CD1c-positive myeloid dendritic cell (primary cell): ENCODE data around the gene PCDHGB6.
"Not testable (repeated sequence)": the region's sequence is repeated elsewhere in the genome, so short reads cannot be mapped to it uniquely, and the experiment has no call there.

Experiments used
- DNase-seq: peaks from one replicate; pipeline ENCODE4 v3.0.0-alpha.2; 2016; ENCODE audit errors: extremely low spot score

The PCDHGB6 gene

DNA sequence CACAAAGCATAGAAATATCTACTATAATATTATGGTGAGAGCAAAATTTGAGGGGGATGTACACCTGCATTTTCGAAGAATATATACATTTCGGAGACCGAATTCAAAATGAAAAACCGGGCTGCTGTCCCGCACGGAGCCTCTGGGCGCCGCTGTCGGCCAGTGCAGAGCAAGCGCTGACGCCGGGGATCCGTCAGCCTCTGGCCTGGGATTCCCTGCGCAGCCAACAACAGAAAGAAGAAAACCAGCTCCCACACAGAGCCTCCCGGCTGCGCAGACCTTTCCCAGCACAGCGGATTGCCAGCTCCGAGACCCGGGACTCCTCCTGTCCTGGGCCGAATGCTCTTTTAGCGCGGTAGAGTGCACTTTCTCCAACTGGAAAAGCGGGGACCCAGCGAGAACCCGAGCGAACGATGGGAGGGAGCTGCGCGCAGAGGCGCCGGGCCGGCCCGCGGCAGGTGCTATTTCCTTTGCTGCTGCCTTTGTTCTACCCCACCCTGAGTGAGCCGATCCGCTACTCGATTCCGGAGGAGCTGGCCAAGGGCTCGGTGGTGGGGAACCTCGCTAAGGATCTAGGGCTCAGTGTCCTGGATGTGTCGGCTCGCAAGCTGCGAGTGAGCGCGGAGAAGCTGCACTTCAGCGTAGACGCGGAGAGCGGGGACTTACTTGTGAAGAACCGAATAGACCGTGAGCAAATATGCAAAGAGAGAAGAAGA lies at the start of gene PCDHGB6:
Gene PCDHGB6, plus strand, starts transcription at position 232 of the 716 bp plus-strand sequence. Its CDS starts 182 bp downstream, at position 414.
- DNase-seq = peak; percentile 59

DNA sequence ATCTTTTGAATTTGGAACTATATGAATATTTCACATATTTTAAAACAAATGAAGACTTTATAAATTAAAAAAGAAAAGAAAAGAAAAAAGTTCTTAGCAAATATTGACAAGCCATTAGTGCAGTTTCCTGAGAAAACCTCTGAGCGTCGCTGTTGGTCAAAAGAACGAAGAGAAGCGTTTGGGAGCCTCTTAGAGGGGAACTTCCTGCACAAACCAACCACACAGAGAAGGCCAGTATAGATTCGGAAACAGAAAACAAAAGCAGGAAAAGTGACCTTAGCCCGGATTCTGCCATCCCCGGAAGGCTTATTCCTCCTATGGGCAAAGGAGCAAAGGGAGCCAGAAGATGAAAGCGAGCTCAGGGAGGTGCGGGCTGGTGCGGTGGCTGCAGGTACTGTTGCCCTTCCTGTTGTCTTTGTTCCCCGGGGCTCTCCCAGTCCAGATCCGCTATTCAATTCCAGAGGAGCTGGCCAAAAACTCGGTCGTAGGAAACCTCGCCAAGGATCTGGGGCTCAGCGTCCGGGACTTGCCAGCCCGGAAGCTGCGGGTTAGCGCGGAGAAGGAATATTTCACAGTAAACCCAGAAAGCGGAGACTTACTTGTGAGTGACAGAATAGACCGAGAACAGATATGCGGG lies 47.9 kb upstream of the PCDHGB6 start, which contains the start of gene PCDHGB2:
Gene PCDHGB2, plus strand, starts transcription at position 205 of the 637 bp plus-strand sequence. Its CDS starts 142 bp downstream, at position 347.
- peak; percentile 49 for DNase-seq

DNA sequence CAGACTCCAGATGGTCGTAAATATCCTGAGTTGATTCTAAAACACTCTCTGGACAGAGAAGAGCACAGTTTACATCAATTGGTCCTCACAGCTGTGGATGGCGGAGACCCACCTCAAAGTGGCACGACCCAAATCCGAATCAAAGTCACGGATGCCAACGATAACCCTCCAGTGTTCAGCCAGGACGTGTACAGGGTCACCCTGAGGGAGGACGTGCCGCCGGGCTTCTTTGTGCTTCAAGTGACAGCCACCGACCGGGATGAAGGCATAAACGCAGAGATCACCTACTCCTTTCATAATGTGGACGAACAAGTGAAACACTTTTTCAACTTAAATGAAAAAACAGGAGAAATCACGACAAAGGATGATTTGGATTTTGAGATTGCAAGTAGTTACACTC lies 47.1 kb upstream of the PCDHGB6 start:
- DNase-seq = no peak

DNA sequence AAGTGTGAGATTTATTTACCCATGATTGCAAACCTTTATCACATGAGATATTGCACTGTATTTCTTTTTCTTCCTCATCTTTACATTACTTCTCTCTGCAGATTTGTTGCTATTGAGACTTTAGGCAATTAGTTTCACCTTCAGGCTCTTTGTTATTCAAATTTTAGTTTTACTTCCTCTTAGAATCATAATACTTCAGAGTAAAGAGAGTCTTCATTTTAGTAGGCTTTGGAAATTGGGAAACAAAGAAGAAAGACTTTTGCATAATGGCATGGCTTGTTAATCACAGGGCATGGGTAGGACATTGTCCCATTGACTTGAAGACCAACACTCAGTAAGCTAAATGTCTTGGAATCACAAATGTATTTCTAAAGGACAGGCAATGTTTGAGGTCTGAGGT lies 45.1 kb upstream of the PCDHGB6 start:
- DNase-seq = no peak

DNA sequence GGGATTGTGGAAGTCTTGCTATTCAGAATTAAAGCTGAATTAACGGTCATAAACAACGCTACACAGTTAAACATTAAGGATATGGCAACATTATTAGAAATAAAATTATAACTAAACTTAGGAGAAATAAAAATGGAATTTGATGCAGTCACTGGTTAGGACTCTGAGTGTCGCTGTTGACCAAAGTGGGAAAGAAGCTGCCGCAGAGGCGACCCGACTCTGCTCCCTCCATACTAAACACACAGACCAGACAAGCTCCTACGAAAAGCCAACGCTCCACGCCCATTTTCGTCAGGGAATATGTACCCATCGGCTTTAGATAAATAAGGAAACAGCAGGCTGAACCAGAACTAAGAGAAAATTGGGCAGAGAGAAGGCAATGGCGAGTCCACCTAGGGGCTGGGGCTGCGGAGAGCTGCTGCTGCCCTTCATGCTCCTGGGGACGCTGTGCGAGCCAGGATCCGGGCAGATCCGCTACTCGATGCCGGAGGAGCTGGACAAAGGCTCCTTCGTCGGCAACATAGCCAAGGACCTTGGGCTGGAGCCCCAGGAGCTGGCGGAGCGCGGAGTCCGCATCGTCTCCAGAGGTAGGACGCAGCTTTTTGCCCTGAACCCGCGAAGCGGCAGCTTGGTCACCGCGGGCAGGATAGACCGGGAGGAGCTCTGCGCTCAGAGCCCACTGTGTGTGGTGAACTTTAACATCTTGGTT lies 43.7 kb upstream of the PCDHGB6 start, which contains the start of gene PCDHGA5:
Gene PCDHGA5, plus strand, starts transcription at position 211 of the 709 bp plus-strand sequence. Its CDS starts 169 bp downstream, at position 380.
- no peak for DNase-seq

DNA sequence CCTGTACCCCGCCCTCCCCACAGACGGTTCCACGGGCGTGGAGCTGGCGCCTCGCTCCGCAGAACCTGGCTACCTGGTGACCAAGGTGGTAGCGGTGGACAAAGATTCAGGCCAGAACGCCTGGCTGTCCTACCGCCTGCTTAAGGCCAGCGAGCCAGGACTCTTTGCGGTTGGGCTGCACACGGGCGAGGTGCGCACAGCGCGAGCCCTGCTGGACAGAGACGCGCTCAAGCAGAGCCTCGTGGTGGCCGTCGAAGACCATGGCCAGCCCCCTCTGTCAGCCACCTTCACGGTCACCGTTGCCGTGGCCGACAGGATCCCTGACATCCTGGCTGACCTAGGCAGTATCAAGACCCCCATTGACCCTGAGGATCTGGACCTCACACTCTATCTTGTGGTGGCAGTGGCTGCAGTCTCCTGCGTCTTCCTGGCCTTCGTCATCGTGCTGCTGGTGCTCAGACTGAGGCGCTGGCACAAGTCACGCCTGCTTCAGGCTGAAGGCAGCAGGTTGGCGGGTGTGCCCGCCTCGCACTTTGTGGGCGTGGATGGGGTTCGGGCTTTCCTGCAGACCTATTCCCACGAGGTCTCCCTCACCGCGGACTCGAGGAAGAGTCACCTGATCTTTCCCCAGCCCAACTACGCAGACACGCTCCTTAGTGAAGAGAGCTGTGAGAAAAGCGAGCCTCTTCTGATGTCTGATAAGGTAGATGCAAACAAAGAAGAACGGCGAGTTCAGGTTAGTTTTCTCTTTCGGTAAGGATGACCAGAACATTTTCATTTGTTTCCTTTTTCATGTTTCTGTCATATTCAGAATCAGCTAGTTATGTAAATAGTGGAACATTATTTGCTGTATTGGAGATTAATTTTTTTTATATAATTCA lies 41.6 kb upstream of the PCDHGB6 start:
- no peak for DNase-seq

DNA sequence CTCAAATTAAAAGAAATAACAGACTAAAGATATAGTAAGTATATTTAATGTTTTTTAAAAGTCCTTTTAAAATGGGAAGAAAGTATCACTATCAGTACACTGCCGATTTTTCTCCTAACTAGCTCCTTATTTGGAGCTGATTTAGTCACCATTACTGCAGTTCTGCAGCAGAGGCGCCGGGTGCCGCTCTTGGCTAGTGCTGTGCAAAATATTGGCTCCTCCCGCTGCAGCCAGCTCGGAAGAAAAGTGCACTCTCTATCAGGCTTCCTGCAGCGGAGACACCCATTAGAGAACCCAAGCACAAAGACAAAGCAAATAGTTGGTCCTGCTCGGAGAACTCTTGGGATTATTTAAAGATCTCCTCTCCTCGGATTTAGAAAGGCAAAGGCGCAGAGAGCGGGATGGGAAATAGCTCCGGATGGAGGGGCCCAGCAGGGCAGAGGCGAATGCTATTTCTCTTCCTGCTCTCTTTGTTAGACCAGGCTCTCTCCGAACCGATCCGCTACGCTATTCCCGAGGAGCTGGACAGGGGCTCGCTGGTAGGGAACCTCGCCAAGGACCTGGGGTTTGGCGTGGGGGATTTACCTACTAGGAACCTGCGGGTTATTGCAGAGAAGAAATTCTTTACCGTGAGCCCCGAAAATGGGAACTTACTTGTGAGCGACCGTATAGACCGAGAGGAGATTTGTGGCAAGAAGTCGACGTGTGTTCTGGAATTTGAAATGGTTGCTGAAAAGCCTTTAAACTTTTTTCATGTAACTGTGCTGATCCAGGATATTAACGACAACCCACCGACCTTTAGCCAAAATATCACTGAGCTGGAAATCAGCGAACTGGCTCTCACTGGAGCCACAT lies 37.6 kb upstream of the PCDHGB6 start, which contains the start of gene PCDHGB3:
Gene PCDHGB3, plus strand, starts transcription at position 249 of the 855 bp plus-strand sequence. Its CDS starts 153 bp downstream, at position 402.
- DNase-seq = peak; percentile 31

DNA sequence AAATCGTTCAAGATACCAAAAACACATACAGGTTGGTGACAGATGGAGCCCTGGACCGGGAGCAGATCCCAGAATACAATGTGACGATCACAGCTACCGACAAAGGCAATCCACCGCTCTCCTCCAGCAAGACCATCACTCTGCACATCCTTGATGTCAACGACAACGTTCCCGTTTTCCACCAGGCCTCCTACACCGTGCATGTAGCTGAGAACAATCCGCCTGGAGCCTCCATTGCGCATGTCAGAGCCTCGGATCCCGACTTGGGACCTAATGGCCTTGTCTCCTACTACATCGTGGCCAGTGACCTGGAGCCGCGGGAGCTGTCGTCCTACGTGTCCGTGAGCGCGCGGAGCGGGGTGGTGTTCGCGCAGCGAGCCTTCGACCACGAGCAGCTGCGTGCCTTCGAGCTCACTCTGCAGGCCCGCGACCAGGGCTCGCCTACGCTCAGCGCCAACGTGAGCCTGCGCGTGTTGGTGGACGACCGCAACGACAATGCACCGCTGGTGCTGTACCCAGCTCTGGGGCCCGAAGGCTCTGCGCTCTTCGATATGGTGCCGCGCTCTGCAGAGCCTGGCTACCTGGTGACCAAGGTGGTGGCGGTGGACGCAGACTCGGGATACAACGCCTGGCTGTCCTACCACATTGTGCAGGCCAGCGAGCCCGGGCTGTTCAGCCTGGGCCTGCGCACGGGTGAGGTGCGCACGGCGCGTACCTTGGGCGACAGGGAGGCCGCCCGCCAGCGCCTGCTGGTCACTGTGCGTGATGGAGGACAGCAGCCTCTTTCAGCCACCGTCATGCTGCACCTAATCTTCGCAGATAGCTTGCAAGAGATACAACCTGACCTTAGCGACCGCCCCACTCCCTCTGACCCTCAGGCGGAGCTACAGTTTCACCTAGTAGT lies 36.0 kb upstream of the PCDHGB6 start:
- no peak for DNase-seq

DNA sequence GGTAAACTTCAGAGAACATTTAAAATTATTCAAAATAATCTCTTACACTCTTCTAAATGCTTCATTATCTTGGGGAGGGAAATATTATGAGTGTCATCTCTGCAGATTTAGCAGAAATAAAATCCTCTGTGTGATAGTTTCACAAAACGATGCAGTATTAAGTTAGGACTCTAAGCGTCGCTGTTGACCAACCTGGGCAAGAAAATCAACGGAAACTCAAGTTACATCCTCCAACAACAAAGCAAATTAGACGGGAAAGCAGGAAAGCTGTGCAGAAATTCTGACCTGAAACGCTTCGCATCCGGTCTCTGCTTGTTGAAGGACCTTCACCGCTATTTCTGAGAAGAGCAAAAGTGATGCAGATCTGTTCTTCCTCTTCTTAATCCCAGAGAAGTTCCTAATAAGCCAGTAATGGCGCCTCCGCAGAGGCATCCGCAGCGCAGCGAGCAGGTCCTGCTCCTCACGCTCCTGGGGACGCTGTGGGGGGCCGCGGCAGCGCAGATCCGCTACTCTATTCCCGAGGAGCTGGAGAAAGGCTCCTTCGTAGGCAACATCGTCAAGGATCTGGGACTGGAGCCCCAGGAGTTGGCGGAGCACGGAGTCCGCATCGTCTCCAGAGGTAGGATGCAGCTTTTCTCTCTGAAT lies 34.0 kb upstream of the PCDHGB6 start, which contains the start of gene PCDHGA6:
Gene PCDHGA6, plus strand, starts transcription at position 219 of the 645 bp plus-strand sequence. Its CDS starts 193 bp downstream, at position 412.
- no peak for DNase-seq

DNA sequence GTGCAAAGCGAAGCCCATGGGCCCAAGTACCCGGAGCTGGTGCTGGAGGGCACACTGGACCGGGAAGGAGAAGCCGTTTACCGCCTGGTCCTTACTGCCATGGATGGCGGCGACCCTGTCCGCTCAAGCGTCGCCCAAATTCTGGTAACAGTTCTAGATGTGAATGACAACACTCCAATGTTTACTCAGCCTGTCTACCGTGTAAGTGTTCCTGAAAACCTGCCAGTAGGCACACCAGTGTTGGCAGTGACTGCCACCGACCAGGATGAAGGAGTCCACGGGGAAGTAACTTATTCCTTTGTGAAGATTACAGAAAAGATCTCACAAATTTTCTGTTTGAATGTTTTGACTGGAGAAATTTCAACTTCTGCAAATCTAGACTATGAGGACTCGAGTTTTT lies 33.2 kb upstream of the PCDHGB6 start:
- DNase-seq = no peak

DNA sequence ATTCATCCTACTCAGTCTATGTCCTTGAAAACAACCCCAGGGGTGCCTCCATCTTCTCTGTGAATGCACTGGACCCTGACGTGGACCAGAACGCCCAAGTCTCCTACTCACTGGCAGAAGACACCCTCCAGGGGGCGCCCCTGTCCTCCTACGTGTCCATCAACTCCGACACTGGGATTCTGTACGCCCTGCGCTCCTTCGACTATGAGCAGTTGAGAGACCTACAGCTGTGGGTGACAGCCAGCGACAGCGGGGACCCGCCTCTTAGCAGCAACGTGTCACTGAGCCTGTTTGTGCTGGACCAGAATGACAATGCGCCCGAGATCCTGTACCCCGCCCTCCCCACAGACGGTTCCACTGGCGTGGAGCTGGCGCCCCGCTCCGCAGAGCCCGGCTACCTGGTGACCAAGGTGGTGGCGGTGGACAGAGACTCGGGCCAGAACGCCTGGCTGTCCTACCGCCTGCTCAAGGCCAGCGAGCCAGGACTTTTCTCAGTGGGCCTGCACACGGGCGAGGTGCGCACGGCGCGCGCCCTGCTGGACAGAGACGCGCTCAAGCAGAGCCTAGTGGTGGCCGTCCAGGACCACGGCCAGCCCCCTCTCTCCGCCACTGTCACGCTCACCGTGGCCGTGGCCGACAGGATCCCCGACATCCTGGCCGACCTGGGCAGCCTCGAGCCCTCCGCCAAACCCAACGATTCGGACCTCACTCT lies 32.2 kb upstream of the PCDHGB6 start:
- DNase-seq = not testable (repeated sequence)

DNA sequence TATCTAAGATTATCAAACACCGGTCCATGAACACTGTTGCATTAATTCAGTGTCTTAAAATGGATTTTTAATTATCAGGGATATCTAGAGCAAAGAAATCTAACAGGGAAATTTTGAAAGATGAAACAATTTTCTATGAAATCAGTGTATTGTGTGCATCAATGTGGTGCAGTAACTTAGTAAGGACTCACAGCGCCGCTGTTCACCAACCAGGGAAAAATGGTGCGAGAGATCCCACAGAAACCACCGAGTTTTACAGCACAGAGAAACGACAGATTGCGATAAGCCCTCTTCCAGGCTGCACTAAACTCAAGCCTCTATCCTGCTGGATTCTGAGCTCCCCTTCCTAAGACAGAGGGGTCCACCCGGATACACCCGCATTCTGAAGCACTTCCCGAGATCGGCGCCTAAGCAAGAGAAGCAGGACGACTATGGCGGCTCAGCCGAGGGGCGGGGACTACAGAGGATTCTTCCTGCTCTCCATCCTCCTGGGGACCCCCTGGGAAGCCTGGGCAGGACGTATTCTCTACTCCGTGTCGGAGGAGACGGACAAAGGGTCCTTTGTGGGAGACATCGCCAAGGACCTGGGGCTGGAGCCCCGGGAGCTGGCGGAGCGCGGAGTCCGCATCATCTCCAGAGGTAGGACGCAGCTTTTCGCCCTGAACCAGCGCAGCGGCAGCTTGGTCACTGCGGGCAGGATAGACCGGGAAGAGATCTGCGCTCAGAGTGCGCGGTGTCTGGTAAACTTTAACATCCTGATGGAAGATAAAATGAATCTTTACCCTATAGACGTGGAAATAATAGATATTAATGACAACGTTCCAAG lies 25.1 kb upstream of the PCDHGB6 start, which contains the start of gene PCDHGA7:
Gene PCDHGA7, plus strand, starts transcription at position 274 of the 826 bp plus-strand sequence. Its CDS starts 158 bp downstream, at position 432.
- no peak for DNase-seq

DNA sequence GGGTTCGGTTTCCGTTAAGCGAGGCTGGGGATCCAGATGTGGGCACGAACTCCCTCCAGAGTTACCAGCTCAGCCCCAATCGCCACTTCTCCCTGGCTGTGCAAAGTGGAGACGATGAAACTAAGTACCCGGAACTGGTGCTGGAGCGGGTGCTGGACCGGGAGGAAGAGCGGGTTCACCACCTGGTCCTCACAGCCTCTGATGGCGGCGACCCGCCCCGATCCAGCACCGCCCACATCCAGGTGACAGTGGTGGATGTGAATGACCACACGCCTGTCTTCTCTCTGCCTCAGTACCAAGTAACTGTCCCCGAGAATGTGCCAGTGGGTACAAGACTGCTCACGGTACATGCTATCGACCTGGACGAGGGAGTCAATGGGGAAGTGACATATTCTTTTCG lies 24.5 kb upstream of the PCDHGB6 start:
- DNase-seq = no peak

DNA sequence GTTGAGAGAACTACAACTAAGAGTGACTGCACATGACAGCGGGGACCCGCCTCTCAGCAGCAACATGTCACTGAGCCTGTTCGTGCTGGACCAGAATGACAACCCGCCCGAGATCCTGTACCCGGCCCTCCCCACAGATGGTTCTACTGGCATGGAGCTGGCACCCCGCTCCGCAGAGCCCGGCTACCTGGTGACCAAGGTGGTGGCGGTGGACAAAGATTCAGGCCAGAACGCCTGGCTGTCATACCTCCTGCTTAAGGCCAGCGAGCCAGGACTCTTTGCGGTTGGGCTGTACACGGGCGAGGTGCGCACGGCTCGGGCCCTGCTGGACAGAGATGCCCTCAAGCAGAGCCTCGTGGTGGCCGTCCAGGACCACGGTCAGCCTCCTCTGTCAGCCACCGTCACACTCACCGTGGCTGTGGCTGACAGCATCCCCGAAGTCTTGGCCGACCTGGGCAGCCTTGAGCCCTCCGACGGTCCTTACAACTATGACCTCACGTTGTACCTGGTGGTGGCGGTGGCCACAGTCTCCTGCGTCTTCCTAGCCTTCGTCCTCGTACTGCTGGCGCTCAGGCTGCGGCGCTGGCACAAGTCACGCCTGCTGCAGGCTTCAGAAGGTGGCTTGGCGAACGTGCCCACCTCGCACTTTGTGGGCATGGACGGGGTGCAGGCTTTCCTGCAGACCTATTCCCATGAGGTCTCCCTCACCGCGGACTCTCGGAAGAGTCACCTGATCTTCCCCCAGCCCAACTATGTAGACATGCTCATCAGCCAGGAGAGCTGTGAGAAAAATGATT lies 23.2 kb upstream of the PCDHGB6 start:
- no peak for DNase-seq

DNA sequence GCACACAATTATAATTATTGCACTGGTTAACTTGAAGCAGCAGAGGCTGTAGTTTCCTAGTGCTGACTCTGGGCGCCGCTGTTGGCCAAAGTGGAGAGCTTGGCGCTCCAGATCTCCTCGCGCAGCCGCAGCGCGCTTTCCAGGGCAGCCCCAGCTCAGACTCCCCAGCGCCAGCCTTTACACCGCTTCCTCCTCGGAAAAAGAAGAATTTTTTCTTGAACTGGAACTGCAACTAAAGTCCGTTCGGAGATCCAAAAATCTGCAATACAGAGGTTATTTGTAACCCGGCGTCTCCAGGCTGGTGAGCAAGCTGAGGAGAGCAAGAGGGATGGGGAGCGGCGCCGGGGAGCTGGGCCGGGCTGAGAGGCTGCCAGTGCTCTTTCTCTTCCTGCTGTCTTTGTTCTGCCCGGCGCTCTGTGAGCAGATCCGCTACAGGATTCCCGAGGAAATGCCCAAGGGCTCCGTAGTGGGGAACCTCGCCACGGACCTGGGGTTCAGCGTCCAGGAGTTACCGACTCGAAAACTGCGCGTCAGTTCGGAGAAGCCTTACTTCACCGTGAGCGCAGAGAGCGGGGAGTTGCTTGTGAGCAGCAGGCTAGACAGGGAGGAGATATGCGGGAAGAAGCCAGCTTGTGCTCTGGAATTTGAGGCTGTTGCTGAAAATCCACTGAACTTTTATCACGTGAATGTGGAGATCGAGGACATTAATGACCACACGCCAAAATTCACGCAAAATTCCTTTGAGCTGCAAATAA lies 20.1 kb upstream of the PCDHGB6 start, which contains the start of gene PCDHGB4:
Gene PCDHGB4, plus strand, starts transcription at position 142 of the 755 bp plus-strand sequence. Its CDS starts 187 bp downstream, at position 329.
- peak; percentile 44 for DNase-seq
